GM12891 (cell line): ENCODE data around the gene COL26A1.
"Not testable (repeated sequence)": the region's sequence is repeated elsewhere in the genome, so short reads cannot be mapped to it uniquely, and the experiment has no call there.

ENCODE experiments used
- PAX5 ChIP-seq: IDR thresholded peaks from 2 replicates; pipeline ENCODE4 v1.6.1; 2011; ENCODE audit warnings: low read length, moderate library complexity, mild to moderate bottlenecking; ENCODE audit not compliant: insufficient read depth, severe bottlenecking
- POLR2AphosphoS5 ChIP-seq: IDR thresholded peaks from 2 replicates; pipeline ENCODE4 v1.6.1; 2011; ENCODE audit warnings: low read depth, low read length, control low read depth

DNA sequence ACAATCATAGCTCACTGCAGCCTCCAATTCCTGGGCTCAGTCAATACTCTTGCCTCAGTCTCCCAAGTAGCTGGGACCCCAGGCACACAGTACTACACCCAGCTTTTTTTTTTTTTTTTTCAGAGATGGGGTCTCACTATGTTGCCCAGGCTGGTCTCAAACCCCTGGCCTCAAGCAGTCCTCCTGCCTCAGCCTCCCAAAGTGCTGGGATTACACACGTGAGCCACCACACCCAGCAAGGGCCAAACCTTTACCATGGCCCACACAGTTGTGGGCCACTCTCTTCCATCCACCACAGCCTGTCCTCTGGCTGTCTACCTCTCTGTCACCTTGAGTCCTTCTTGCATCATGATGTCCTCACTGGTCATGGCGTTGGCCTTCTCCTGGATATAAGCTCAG lies 242.3 kb downstream of the COL26A1 start:
- not testable (repeated sequence) for TF ChIP-seq POLR2AphosphoS5, PAX5
